Retinal pigment epithelial cell (primary cell): Measurements from ENCODE around the gene CENPO.

Source experiments
- DNase-seq: peaks from one replicate; pipeline ENCODE4 v3.0.0-alpha.2; 2010; ENCODE audit warnings: low read depth
- H3K4me3 ChIP-seq: 2 replicates; pipeline ENCODE4 v1.5.1; 2011; ENCODE audit warnings: mild to moderate bottlenecking, low read length, control low read depth, moderate library complexity
- TF ChIP-seq, protein P1 (sequence below): conservative IDR thresholded peaks from 2 replicates; pipeline ENCODE4 v1.5.1; 2011; ENCODE audit warnings: low read depth, low read length, control low read depth, inconsistent platforms

The CENPO gene, protein sequence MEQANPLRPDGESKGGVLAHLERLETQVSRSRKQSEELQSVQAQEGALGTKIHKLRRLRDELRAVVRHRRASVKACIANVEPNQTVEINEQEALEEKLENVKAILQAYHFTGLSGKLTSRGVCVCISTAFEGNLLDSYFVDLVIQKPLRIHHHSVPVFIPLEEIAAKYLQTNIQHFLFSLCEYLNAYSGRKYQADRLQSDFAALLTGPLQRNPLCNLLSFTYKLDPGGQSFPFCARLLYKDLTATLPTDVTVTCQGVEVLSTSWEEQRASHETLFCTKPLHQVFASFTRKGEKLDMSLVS

DNA sequence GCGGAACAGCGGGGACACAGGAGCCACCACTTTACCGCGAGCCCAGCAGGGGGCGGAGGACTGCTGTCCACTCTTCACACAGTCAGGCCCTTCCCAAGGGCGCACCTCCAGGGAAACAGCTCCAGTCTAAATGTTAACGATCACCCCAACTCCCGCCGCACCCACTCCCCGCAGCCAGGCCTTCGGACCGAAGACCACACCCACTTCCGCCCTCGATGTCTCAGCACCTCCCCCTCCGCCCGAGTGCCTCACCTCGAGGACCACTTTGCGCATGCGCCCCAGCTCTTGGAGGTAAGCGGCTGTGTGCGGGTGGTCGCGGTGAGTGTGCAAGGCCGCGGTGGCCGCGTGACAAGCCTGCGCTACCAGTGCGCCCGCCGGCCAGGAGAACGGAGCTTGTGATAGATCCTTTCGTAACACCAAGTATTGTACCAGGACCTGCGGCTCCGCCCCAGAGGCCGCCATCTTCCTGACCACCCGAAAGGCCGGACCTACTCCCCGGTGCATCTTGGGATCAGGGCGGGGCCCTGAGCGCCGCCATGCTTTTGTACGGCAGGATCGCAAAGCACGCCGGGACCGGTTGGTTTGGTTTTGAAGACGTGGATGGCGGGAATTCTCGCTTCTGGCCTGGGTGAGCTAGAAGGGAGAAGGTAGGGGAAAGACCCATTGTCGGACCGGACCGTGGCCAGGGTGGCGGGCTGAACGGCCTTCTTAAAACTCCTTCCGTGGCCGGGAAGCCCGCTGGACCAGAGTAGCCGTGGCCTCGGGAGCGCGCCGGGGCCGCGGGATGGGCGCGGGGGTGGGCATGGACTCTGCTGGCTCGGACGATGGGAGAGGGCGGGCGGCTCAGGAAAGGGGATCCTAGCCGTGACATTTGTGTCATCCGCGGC lies at the start of gene CENPO, which contains the start of gene PTRHD1:
CENPO (plus strand) TSS at position 552 of the 887 bp plus-strand sequence. CDS start 495 bp downstream, outside the sequence.
PTRHD1 (minus strand) TSS at position 518 of the 887 bp plus-strand sequence; CDS start at position 504, 14 bp downstream.
- H3K4me3 ChIP-seq = peak within 1 kb of the TSS; percentile 89
- TF ChIP-seq, protein P1, sequence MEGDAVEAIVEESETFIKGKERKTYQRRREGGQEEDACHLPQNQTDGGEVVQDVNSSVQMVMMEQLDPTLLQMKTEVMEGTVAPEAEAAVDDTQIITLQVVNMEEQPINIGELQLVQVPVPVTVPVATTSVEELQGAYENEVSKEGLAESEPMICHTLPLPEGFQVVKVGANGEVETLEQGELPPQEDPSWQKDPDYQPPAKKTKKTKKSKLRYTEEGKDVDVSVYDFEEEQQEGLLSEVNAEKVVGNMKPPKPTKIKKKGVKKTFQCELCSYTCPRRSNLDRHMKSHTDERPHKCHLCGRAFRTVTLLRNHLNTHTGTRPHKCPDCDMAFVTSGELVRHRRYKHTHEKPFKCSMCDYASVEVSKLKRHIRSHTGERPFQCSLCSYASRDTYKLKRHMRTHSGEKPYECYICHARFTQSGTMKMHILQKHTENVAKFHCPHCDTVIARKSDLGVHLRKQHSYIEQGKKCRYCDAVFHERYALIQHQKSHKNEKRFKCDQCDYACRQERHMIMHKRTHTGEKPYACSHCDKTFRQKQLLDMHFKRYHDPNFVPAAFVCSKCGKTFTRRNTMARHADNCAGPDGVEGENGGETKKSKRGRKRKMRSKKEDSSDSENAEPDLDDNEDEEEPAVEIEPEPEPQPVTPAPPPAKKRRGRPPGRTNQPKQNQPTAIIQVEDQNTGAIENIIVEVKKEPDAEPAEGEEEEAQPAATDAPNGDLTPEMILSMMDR = peak; percentile 70
- DNase-seq = peak; percentile 86

DNA sequence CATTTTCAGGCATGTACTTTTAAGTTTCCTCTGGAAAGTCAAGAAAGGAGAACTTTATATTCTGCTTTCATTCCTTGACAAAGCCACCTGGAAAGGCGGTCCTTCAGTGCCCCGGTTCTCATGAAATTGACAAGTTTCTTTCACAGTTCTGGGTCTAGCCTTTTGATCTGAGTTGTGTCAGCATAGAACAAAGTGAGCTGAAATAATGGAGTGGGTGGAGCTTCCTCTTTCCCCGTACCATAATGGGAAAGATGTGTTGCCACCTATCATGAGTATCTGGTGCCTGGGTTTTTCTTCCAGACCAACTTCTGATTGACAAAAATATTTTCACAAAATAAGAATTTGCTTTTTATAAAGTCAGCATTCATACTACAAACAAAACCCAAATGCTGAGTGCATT lies 49.3 kb upstream of the CENPO start:
- DNase-seq = no peak
- TF ChIP-seq, protein P1 = no peak
- H3K4me3 ChIP-seq = no peak overlapping the region

DNA sequence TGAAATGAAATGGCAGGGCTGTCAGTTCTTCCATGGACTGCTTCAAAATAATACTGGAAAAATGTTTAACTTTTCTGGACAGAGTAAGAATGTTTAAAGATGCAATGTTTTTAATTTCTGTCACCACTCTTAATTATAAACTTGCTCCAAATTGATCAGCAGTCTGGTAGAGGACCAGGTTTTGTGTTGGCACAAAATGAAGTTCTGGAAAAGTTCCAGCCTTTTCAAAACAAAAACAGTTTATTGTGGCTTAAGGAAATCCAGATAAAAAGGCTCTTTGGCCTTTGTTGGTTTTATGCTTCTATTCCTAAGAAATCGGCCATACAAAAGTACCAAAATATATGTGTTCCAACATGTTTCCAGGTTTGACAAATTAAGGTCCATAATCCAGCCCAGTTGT lies 48.9 kb upstream of the CENPO start:
- TF ChIP-seq, protein P1 = no peak
- H3K4me3 ChIP-seq = no peak overlapping the region
- DNase-seq = no peak

DNA sequence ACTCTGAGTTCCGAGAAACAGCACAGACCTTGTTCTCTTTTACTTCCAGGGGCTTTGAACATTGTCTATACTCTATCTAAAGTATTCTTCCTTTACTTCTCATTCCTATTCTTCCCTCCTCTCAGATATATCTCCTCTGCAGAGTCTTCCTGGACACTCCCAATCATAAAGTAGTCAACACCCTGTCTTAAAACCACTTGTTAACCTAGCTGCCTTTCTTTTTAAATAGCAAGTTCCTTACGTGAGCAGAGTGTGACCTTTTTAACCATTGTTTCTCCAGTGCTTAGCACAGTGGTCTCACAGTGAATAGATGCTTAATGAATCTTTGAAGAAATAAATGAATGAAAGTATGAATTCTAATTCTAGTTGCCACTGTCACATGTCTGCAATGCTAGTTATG lies 47.4 kb upstream of the CENPO start:
- TF ChIP-seq, protein P1 = no peak
- H3K4me3 ChIP-seq = no peak overlapping the region
- DNase-seq = no peak

DNA sequence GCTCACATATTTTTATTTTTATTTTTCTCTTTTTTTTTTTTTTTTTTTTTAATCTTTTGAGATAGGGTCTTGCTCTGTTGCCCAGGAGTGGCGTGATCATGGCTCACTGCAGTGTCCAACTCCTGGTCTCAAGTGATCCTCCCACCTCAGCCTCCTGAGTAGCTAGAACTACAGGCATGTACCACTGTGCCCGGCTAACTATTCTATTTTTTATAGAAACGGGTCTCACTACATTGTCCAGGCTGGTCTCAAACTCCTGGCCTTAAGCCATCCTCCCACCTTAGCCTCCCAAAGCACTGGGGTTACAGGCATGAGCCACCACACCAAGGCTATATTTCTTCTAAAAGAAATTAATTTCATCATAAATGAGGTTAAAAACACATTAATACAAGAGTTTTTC lies 45.9 kb upstream of the CENPO start:
- TF ChIP-seq, protein P1 = no peak
- H3K4me3 ChIP-seq = no peak overlapping the region
- DNase-seq = no peak

DNA sequence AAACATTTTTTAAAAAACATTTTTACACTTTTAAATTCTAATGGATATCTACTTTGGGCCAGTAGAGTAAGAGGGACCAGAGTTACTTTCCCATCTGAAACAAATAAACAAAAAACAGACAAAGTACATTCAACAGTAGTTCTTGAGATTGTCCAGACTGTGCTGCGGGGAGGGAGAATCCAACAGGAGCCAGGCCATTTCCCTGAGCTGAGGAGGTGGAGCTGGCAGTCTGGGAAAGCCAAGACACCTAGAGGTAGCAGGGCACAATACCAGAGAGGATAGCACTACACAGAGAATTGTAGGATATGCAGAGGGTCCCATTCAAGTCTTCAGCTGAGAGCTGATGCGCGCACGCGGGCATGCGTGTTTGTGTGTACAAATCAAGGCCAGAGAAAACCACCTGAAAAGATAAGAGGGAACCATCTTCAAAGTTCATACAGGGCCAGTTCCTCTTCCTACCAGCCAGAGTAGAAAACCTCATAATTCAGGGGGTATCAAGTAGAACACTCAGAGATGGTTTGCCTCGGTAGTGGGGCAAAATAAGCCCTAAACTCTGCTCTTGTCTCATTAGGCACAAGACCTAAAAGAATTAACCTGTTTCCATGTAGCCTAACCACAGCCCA lies 44.0 kb upstream of the CENPO start:
- DNase-seq = no peak
- H3K4me3 ChIP-seq = no peak overlapping the region
- TF ChIP-seq, protein P1 = no peak
